NCI-H69 (cell line): ENCODE data around the gene PLXDC2.

Source experiments
- DNase-seq: peaks from one replicate; lab custom pipeline; 2025; lab: John Stamatoyannopoulos, UW

Gene PLXDC2

GRCh38 chr10:19911886-19912285, 95.7 kb downstream of the PLXDC2 start:
- DNase-seq = no peak

- no peak for DNase-seq
These were observed 97.8 kb downstream of the PLXDC2 start for GRCh38 chr10:19913987-19914386.

GRCh38 chr10:19915125-19915524, 98.9 kb downstream of the PLXDC2 start:
- DNase-seq = no peak

- no peak for DNase-seq
These were observed 99.6 kb downstream of the PLXDC2 start for GRCh38 chr10:19915816-19916215.

GRCh38 chr10:19917751-19918478, 101.7 kb downstream of the PLXDC2 start:
- no peak for DNase-seq

- peak; percentile 17 for DNase-seq
These were observed 102.6 kb downstream of the PLXDC2 start for GRCh38 chr10:19918794-19919193.

GRCh38 chr10:19919671-19920070, 103.4 kb downstream of the PLXDC2 start:
- DNase-seq = no peak

GRCh38 chr10:19920075-19920726, 104.0 kb downstream of the PLXDC2 start:
- no peak for DNase-seq

- DNase-seq = no peak
These were observed 105.3 kb downstream of the PLXDC2 start for GRCh38 chr10:19921300-19922140.

- DNase-seq = no peak
These were observed 106.2 kb downstream of the PLXDC2 start for GRCh38 chr10:19922236-19922963.

GRCh38 chr10:19925064-19925463, 108.8 kb downstream of the PLXDC2 start:
- no peak for DNase-seq

GRCh38 chr10:19928936-19929335, 112.7 kb downstream of the PLXDC2 start:
- DNase-seq = no peak

- DNase-seq = no peak
These were observed 113.4 kb downstream of the PLXDC2 start for GRCh38 chr10:19929506-19930140.

GRCh38 chr10:19930936-19931893, 115.0 kb downstream of the PLXDC2 start:
- DNase-seq = peak; percentile 51

- DNase-seq = no peak
These were observed 115.8 kb downstream of the PLXDC2 start for GRCh38 chr10:19931894-19932590.

GRCh38 chr10:19932806-19933371, 116.7 kb downstream of the PLXDC2 start:
- DNase-seq = no peak

GRCh38 chr10:19933772-19934171, 117.5 kb downstream of the PLXDC2 start:
- no peak for DNase-seq

- no peak for DNase-seq
These were observed 118.9 kb downstream of the PLXDC2 start for GRCh38 chr10:19935176-19935575.

- peak; percentile 0 for DNase-seq
These were observed 120.1 kb downstream of the PLXDC2 start for GRCh38 chr10:19936289-19936688.
